ENCODE data around the gene MINDY1.
A peak's percentile ranks its signal among the peaks of the same experiment; 100 is the strongest.

The MINDY1 gene

DNA sequence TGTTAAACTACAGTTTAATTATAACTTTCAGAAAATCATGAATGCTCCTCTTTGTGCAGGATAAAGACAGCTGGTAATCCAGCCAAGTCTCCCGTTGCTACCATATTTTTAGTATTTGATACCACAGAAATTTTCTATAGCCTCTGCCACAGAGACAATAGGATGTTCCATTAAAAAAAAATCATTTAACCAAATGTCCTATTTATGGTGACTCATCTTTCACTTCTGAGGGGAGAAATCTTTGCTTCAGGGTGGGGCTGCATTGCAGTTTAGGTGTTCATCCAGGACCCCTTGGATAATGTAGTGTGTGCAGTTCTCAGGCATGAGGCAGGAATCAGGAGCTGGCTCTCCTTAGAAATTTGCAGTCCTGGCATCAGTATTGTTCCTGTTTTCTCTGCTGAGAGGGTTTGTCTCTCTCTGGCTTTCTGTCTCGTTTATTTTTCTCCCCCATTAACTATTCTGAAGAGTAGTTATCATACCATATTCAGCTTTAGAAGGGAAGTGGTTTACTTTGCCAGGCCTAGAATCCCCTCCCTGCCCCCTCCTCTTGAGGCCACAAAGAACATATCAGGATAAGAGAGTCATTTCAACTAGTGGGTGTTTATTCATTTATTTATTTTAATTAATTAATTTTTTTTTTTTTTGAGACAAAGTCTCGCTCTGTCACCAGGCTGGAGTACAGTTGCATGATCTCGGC lies 4.6 kb upstream of the MINDY1 start:
- DNase-seq = no peak

DNA sequence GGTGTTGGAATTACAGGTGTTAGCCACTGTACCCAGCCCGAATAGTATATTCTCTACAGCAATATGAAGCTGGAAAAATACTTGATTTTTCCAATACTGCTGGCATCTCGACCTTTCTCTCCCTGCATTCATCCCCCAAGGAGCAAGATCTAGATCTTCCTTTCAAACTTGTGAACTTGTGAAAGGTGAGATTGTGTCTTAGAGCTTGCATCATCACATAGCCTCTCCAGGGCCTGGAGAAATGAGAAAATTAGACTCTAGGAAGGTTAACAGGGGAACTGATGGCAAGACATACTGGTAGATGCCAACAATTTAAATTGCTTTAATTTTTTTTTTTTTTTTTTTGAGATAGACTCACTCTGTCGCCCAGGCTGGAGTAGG lies 3.6 kb upstream of the MINDY1 start:
- no peak for DNase-seq

- DNase-seq = no peak
Measured at GRCh38 chr1:151009674-151010345, 3.1 kb upstream of the MINDY1 start.

- DNase-seq = peak; percentile 27
Measured at GRCh38 chr1:151009206-151009587, 2.5 kb upstream of the MINDY1 start.

GRCh38 chr1:151008244-151009205 lies 1.8 kb upstream of the MINDY1 start, which contains the start of gene PRUNE1:
Gene PRUNE1 (plus strand): TSS chr1:151008449. CDS start chr1:151008633, 184 bp downstream.
- peak; percentile 97 for DNase-seq

DNA sequence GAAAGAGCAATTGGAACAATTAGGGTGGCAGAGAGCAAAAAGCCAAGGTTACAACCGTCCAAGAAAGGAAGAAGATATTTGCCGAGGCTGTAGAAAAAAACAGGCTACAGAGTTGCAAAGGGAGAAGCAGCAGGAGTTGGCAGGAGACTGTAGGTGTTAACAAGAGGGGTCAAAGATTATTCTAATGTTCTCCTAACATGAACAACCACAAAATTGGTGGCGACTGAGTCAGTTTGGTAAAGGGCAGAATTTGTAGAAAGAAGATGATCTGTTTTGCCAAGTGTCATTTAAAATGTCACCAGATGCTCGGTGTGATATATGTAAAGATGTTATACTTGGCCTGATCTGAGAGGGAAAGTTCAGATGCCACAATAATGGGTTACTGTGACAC lies 1.1 kb upstream of the MINDY1 start:
- DNase-seq = no peak

- no peak for DNase-seq
Measured at GRCh38 chr1:151005729-151006319, 878 bp downstream of the MINDY1 start.

- DNase-seq = no peak
Measured at GRCh38 chr1:151003180-151003579, 3.5 kb downstream of the MINDY1 start.

GRCh38 chr1:151002611-151003010 lies 4.1 kb downstream of the MINDY1 start:
- DNase-seq = no peak

- DNase-seq = no peak
Measured at GRCh38 chr1:151002051-151002450, 4.7 kb downstream of the MINDY1 start.

DNA sequence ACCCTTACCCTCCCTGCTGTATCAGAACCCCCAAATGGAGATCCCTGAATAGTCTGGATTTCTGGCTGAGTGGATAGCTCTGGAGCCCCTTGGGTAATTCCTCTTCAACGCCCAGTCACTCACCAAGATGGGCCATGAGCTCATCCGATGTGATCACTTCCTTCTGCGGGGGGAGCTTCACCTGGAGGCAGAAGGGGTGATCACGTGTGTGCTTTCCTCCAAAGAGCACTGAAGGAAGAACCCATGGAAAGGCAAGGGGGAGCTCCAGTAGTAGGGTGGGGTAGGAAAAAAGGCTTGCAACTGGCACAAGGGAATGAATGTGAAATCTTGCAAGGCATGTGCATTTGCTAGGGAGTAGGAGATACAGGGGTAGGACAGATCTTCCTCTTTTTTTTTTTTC lies 5.1 kb downstream of the MINDY1 start:
- no peak for DNase-seq

DNA sequence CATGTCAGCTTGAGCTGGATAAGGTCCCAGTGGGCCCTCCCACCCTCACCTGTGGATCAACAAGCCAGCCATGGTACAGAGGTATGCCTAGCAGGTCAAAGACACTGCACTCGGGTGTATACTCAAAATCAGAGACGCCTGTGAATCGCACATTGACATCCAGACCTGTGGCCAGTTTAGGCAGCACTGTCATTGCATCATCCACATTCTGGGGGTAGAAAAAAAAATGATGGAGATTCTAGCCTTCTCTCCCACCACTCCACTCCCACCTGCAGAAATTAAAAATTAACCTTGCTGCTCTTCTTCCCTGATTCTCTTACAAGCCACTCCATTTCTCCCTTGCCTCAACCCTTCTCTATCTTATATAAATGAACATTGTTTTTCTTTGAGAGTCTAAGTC lies 6.3 kb downstream of the MINDY1 start:
- no peak for DNase-seq

GRCh38 chr1:150999926-151000325 lies 6.8 kb downstream of the MINDY1 start:
- DNase-seq = no peak

DNA sequence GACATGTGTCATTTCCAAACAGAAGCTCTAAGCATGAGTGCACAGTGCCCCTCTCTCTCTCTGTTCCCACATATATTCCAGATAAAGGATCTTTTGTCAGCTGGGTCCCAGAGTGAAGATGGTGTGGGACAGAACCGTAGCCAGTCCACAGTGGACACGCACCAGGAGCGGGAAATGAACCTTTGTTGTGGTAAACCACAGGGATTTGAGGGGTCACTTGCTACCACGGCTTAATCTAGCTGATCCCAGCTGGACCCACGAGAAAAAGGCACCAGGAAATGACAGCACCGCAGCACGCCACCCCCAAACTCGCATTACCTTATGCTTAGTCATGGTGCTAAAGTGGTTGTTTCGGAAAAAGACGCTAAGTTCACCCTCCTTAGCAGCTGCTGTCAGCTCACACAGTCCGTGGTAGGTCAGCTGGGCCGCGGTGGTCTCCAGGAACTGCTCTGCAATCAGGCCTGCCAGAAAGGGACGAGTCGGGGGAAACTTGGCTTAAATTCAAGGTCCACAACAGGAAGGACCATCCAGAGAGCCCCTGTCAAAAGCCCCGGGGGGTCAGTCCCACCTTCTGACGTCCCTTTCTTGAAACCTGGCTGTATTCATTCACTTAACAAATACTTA lies 7.5 kb downstream of the MINDY1 start:
- no peak for DNase-seq

GRCh38 chr1:150997949-150998348 lies 8.8 kb downstream of the MINDY1 start:
- no peak for DNase-seq

GRCh38 chr1:150997126-150997872 lies 9.4 kb downstream of the MINDY1 start:
- DNase-seq = no peak

- DNase-seq = peak; percentile 39
Measured at GRCh38 chr1:150995896-150996295, 10.8 kb downstream of the MINDY1 start.

DNA sequence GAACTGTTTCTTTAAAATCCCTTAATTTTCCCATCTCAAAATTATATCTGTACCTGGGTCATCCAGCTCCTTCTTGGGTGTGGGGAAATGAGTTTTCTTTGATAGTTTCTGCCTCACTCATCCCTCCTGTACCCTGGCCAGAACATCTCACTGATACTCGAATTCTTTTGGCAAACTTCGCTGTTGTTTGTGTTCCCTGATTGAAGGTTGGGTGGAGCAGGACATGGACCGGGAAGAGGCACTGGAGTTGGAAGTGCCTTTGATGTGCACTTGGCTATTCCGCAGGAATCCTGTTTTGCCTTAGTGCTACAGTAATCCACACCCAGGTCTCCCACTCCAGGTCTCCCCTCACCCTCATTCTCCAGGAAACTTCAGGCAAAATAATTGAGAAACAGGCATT lies 11.2 kb downstream of the MINDY1 start:
- no peak for DNase-seq

DNA sequence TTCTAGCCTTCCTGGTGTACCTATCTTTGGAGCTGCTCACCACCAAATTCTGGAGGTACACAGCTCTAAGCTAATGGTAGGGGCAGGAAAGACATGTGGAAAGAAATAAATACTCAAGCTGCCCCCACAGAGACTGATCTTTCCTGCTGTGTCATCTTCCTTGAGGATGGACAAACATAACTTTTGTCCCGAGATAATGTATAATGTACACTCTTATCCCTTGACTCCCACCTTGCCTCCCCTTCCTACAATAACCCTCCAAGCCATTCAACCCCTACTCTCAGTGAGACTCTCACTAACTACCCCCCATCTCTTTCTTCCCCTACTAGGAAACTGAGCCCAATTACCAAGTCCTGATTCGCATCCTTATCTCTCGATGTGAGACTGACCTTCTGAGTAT lies 12.5 kb downstream of the MINDY1 start:
- no peak for DNase-seq

DNA sequence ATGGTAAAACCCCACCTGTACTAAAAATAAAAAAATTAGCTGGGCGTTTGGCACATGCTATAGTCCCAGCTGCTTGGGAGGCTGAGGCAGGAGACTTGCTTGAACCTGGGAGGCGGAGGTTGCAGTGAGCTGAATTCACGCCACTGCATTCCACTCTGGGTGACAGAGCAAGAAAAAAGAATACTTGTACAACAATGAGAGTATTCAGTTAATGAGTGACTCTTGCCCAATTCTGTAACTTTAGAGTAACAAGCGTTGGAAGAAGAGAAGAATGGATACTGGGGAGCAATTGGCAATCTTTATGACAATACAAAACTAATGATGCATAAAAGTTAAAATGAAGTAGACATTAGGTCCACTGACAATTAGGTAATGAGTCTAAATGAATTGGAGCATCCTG lies 14.1 kb downstream of the MINDY1 start:
- DNase-seq = no peak

DNA sequence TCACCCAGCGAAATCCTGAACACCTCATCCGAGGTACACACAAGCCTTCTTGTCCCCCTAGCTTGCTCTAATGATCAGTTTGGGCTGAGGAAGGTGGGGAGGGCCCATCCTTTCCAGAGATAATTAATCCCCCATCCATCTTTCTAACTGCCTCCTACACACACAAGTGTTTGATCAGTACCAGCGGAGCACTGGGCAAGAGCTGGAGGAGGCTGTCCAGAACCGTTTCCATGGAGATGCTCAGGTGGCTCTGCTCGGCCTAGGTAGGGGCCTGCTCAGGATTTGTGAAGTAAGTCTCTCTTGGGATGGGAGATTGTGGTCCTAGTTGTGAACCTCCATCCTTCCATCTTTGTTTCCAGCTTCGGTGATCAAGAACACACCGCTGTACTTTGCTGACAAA lies 18.8 kb downstream of the MINDY1 start:
- DNase-seq = no peak
